MM.1S (cell line): ENCODE measurements around the gene MPRIP.

Experiments used
- DNase-seq: peaks from one replicate; pipeline ENCODE4 v3.0.0-alpha.2; 2015
- H2AFZ ChIP-seq: fragments of 300-600 bp; sonication (generic); 2 replicates; pipeline ENCODE4 v1.6.0; 2016; ENCODE audit warnings: antibody characterized with exemption, low read length
- H3F3A ChIP-seq: fragments of 300-600 bp; sonication (generic); 2 replicates; pipeline ENCODE4 v1.6.1; 2016; ENCODE audit warnings: mild to moderate bottlenecking, antibody characterized with exemption, low read length, moderate library complexity, mixed read lengths; ENCODE audit not compliant: insufficient read depth
- H3K27ac ChIP-seq: fragments of 300-600 bp; sonication (generic); 2 replicates; pipeline ENCODE4 v1.5.1; 2016; ENCODE audit warnings: mild to moderate bottlenecking, low read length
- H3K27me3 ChIP-seq: fragments of 300-600 bp; sonication (generic); replicated peaks from 2 replicates; pipeline ENCODE4 v1.6.0; 2016; ENCODE audit warnings: low read length; ENCODE audit not compliant: insufficient read depth
- H3K36me3 ChIP-seq: fragments of 300-600 bp; sonication (generic); replicated peaks from 2 replicates; pipeline ENCODE4 v1.6.1; 2016; ENCODE audit warnings: mild to moderate bottlenecking, low read length, mixed read lengths; ENCODE audit not compliant: insufficient read depth
- H3K4me1 ChIP-seq: fragments of 300-600 bp; sonication (generic); 2 replicates; pipeline ENCODE4 v1.6.1; 2016; ENCODE audit warnings: low read length, mixed read lengths
- H3K4me2 ChIP-seq: fragments of 300-600 bp; sonication (generic); 2 replicates; pipeline ENCODE4 v1.6.0; 2016; ENCODE audit warnings: low read depth, low read length
- H3K4me3 ChIP-seq: fragments of 300-600 bp; sonication (generic); 2 replicates; pipeline ENCODE4 v1.5.1; 2016; ENCODE audit warnings: low read length, mixed read lengths
- H3K79me2 ChIP-seq: fragments of 300-600 bp; sonication (generic); 2 replicates; pipeline ENCODE4 v1.6.1; 2016; ENCODE audit warnings: mixed run types, low read length, mixed read lengths
- H3K9ac ChIP-seq: fragments of 300-600 bp; sonication (generic); 2 replicates; pipeline ENCODE4 v1.6.1; 2016; ENCODE audit warnings: low read length, mixed read lengths
- H3K9me2 ChIP-seq: fragments of 300-600 bp; sonication (generic); replicated peaks from 2 replicates; pipeline ENCODE4 v1.6.1; 2016; ENCODE audit warnings: mild to moderate bottlenecking, low read length, mixed read lengths; ENCODE audit not compliant: insufficient read depth
- H3K9me3 ChIP-seq: fragments of 300-600 bp; sonication (generic); replicated peaks from 2 replicates; pipeline ENCODE4 v1.6.1; 2016; ENCODE audit warnings: mild to moderate bottlenecking, low read length, mixed read lengths; ENCODE audit not compliant: insufficient read depth
- H4K20me1 ChIP-seq: fragments of 300-600 bp; sonication (generic); 2 replicates; pipeline ENCODE4 v1.6.1; 2016; ENCODE audit warnings: mild to moderate bottlenecking, low read length, moderate library complexity, mixed read lengths; ENCODE audit not compliant: insufficient read depth
- EZH2 ChIP-seq: fragments of 300-600 bp; sonication (generic); optimal IDR thresholded peaks from 2 replicates; pipeline ENCODE3; 2017; ENCODE audit warnings: low read depth, mild to moderate bottlenecking, antibody characterized with exemption, low read length, mixed read lengths
- EZH2phosphoT487 ChIP-seq: fragments of 300-600 bp; sonication (generic); IDR thresholded peaks from 2 replicates; pipeline ENCODE4 v1.6.1; 2018; ENCODE audit warnings: antibody characterized with exemption, low read length
- TF ChIP-seq, protein P1 (sequence below): fragments of 300-600 bp; sonication (generic); IDR thresholded peaks from 2 replicates; pipeline ENCODE4 v1.5.1; 2016; ENCODE audit warnings: antibody characterized with exemption, low read length, mixed read lengths

MPRIP gene

DNA sequence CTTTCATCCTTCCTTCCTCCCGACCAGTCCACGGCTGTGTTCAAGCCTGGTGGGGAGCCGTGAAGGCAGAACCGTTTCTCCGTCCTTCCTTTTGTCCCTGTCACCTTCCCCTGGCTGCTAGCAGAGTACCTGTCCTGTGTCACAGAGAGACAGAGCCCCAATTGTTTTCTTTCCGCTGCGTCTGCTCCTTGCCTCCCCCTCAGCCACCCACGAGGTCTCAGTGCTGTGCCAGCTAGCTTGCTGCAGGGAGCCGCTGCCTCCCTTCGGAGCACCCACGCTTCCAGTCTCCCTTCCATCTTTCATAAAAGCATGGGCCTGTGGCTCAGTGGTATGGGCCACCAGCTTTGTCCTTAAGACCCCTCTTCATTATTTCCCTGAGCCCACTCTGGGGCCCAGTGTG, 62.2 kb downstream of the MPRIP start:
- Histone ChIP-seq H3K9me2 (no peaks in the 10 kb centered on the region), H3K27ac (no peak overlapping the region), H3K27me3 (no peaks in the 10 kb centered on the region), H3K9me3 (no peaks in the 10 kb centered on the region), H2AFZ (no peak overlapping the region), H3K36me3 (no peaks in the 10 kb centered on the region), H4K20me1 (0 out of 2 replicates have a peak, but pooled peaks cover 3% of the 10 kb centered on the region), H3K4me2 (no peak overlapping the region), H3K79me2 (peaks cover 70% of the 10 kb centered on the region), H3F3A (no peaks in the 10 kb centered on the region), H3K4me1 (no peaks in the 10 kb centered on the region), H3K9ac (no peak overlapping the region), H3K4me3 (no peak overlapping the region)
- TF ChIP-seq, protein P1, sequence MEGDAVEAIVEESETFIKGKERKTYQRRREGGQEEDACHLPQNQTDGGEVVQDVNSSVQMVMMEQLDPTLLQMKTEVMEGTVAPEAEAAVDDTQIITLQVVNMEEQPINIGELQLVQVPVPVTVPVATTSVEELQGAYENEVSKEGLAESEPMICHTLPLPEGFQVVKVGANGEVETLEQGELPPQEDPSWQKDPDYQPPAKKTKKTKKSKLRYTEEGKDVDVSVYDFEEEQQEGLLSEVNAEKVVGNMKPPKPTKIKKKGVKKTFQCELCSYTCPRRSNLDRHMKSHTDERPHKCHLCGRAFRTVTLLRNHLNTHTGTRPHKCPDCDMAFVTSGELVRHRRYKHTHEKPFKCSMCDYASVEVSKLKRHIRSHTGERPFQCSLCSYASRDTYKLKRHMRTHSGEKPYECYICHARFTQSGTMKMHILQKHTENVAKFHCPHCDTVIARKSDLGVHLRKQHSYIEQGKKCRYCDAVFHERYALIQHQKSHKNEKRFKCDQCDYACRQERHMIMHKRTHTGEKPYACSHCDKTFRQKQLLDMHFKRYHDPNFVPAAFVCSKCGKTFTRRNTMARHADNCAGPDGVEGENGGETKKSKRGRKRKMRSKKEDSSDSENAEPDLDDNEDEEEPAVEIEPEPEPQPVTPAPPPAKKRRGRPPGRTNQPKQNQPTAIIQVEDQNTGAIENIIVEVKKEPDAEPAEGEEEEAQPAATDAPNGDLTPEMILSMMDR: no peak
- TF ChIP-seq EZH2phosphoT487 (no peak), EZH2 (no peak)
- DNase-seq: no peak

DNA sequence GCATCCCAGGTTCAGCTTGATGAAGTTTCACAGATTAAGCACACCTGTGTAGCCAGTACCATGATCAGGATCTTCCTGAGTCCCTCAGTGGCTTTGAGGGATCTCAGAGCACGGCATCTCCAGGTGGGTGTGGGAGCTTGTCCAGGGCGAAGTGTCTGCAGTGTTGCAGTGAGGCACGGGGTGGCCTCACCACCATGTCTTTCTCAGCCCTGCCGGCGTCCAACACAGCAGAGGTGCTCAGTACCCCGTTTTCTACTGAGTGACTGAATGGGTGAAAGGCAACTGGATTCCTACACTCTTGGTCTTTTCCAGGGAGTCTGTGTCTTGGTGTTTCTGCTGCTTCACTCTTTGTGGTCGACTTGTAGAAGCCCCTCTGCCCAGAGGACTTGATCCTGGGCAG, 63.7 kb downstream of the MPRIP start:
- Histone ChIP-seq H3K9me3 (no peaks in the 10 kb centered on the region), H4K20me1 (0 out of 2 replicates have a peak, but pooled peaks cover 3% of the 10 kb centered on the region), H3K79me2 (peaks cover 77% of the 10 kb centered on the region), H3K9ac (no peak overlapping the region), H3K36me3 (no peaks in the 10 kb centered on the region), H2AFZ (no peak overlapping the region), H3K27me3 (no peaks in the 10 kb centered on the region), H3K4me3 (no peak overlapping the region), H3K4me2 (no peak overlapping the region), H3F3A (no peaks in the 10 kb centered on the region), H3K9me2 (no peaks in the 10 kb centered on the region), H3K4me1 (no peaks in the 10 kb centered on the region), H3K27ac (no peak overlapping the region)
- TF ChIP-seq, protein P1: no peak
- DNase-seq: no peak

DNA sequence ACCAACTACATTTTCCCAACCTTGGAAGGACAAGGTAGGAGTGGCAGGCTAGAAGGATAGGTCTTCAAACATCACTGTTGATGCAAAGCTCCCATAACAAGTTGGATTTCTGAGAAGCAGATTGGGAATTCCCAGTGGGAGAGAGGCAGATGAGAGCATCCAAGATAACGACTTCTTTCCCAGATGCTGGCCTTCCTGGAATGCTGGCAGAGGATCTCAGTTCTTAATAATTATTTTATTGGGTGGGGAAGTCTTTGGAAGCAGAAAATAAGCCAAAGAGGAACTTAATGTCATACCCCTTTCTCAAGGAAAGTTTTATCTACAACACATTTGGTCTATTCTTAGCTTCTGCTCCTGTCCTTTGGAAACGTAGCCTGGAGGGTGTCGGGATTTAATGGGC, 64.5 kb downstream of the MPRIP start:
- 0 out of 2 replicates have a peak, but pooled peaks cover 3% of the 10 kb centered on the region for H4K20me1 ChIP-seq
- peaks cover 84% of the 10 kb centered on the region for H3K79me2 ChIP-seq
- H3K27ac ChIP-seq: no peak overlapping the region
- H3K4me2 ChIP-seq: no peak overlapping the region
- H3K9ac ChIP-seq: no peak overlapping the region
- H3F3A ChIP-seq: no peaks in the 10 kb centered on the region
- H2AFZ ChIP-seq: no peak overlapping the region
- no peak for DNase-seq
- no peaks in the 10 kb centered on the region for H3K4me1 ChIP-seq
- H3K9me3 ChIP-seq: no peaks in the 10 kb centered on the region
- no peaks in the 10 kb centered on the region for H3K36me3 ChIP-seq
- no peak overlapping the region for H3K4me3 ChIP-seq
- H3K27me3 ChIP-seq: no peaks in the 10 kb centered on the region
- no peaks in the 10 kb centered on the region for H3K9me2 ChIP-seq
- no peak for TF ChIP-seq EZH2
- TF ChIP-seq, protein P1: no peak
- no peak for TF ChIP-seq EZH2phosphoT487

DNA sequence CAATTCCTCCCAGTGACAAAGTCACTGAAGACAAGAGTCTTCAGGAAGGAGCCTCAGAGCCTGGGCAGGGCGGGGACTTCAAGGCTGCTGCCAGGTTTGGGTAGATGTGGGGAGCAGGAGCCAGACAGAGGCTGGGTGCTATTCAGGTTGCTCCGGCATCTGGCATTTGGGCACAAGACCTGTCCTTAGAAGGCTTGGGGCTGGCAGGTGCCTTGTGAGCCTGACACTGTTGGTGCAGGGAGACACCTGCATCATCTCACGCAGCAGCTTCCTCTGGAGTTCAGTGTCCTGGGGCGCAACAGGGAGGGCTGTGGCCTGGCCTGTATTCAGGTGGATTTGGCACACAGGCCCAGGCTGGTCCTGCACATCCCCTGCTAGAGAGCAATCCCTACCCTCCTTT, 65.0 kb downstream of the MPRIP start:
- H3K36me3 ChIP-seq: no peaks in the 10 kb centered on the region
- no peaks in the 10 kb centered on the region for H3K9me2 ChIP-seq
- TF ChIP-seq, protein P1: no peak
- no peak for TF ChIP-seq EZH2
- no peak for TF ChIP-seq EZH2phosphoT487
- H3K9ac ChIP-seq: no peak overlapping the region
- peaks cover 87% of the 10 kb centered on the region for H3K79me2 ChIP-seq
- H3K9me3 ChIP-seq: no peaks in the 10 kb centered on the region
- 0 out of 2 replicates have a peak, but pooled peaks cover 3% of the 10 kb centered on the region for H4K20me1 ChIP-seq
- no peaks in the 10 kb centered on the region for H3F3A ChIP-seq
- no peak overlapping the region for H2AFZ ChIP-seq
- no peaks in the 10 kb centered on the region for H3K4me1 ChIP-seq
- H3K27me3 ChIP-seq: no peaks in the 10 kb centered on the region
- no peak overlapping the region for H3K4me2 ChIP-seq
- no peak overlapping the region for H3K4me3 ChIP-seq
- no peak for DNase-seq
- no peak overlapping the region for H3K27ac ChIP-seq
